Neural progenitor cell (in vitro differentiated cells): ENCODE measurements around the gene TMEM100. TPM values are rescaled to one million over a fixed set of nuclear protein-coding genes. Genes with fewer than 3 reads are reported as not detected.

ENCODE experiments used
- DNase-seq: peaks from one replicate; pipeline ENCODE4 v3.0.0-alpha.2; 2016; ENCODE audit warnings: low spot score
- H2AFZ ChIP-seq: fragments of 200-600 bp; sonication (generic); replicated peaks from 2 replicates; pipeline ENCODE4 v1.6.1; 2016; ENCODE audit warnings: antibody characterized with exemption
- H3F3A ChIP-seq: fragments of 200-600 bp; sonication (generic); 2 replicates; pipeline ENCODE4 v1.6.1; 2016; ENCODE audit warnings: antibody characterized with exemption, low read depth
- H3K27ac ChIP-seq: fragments of 200-600 bp; sonication (generic); 2 replicates; pipeline ENCODE4 v1.5.1; 2016; ENCODE audit warnings: mild to moderate bottlenecking
- H3K27me3 ChIP-seq: fragments of 200-600 bp; sonication (generic); 2 replicates; pipeline ENCODE4 v1.6.1; 2016; ENCODE audit warnings: mild to moderate bottlenecking, moderate library complexity
- H3K36me3 ChIP-seq: fragments of 200-600 bp; sonication (generic); 2 replicates; pipeline ENCODE4 v1.5.1; 2016
- H3K4me1 ChIP-seq: fragments of 200-600 bp; sonication (generic); 2 replicates; pipeline ENCODE4 v1.6.1; 2016; ENCODE audit warnings: mixed run types
- H3K4me2 ChIP-seq: fragments of 200-600 bp; sonication (generic); 2 replicates; pipeline ENCODE4 v1.6.1; 2016
- H3K4me3 ChIP-seq: fragments of 200-600 bp; sonication (generic); 2 replicates; pipeline ENCODE4 v1.5.1; 2016
- H3K79me2 ChIP-seq: fragments of 200-600 bp; sonication (generic); 2 replicates; pipeline ENCODE4 v1.6.1; 2016; ENCODE audit warnings: low read depth
- H3K9ac ChIP-seq: fragments of 200-600 bp; sonication (generic); 2 replicates; pipeline ENCODE4 v1.6.1; 2016
- H3K9me3 ChIP-seq: fragments of 200-600 bp; sonication (generic); 2 replicates; pipeline ENCODE4 v1.5.1; 2016; ENCODE audit warnings: low read depth
- H4K20me1 ChIP-seq: fragments of 200-600 bp; sonication (generic); 2 replicates; pipeline ENCODE4 v1.6.1; 2016; ENCODE audit warnings: low read depth
- H3K27ac Mint-ChIP-seq: 3 replicates; pipeline ENCODE4 v1.8.0; 2021; ENCODE audit warnings: mixed read lengths
- H3K27me3 Mint-ChIP-seq: 2 replicates; pipeline ENCODE4 v1.8.0; 2022; ENCODE audit warnings: low read depth, mild to moderate bottlenecking, inconsistent platforms, moderate library complexity, mixed read lengths; ENCODE audit not compliant: insufficient read depth
- H3K36me3 Mint-ChIP-seq: 3 replicates; pipeline ENCODE4 v1.8.0; 2021; ENCODE audit warnings: mixed read lengths
- H3K4me1 Mint-ChIP-seq: 3 replicates; pipeline ENCODE4 v1.8.0; 2021; ENCODE audit warnings: mixed read lengths
- H3K4me3 Mint-ChIP-seq: 3 replicates; pipeline ENCODE4 v1.8.0; 2021; ENCODE audit warnings: mild to moderate bottlenecking, moderate library complexity, mixed read lengths
- H3K9me3 Mint-ChIP-seq: 3 replicates; pipeline ENCODE4 v1.8.0; 2020; ENCODE audit warnings: mixed read lengths
- CTCF ChIP-seq: fragments of 200-600 bp; sonication (generic); IDR thresholded peaks from 2 replicates; pipeline ENCODE4 v1.5.1; 2017; ENCODE audit warnings: antibody characterized with exemption, mild to moderate bottlenecking
- EZH2 ChIP-seq: fragments of 200-600 bp; sonication (generic); IDR thresholded peaks from 2 replicates; pipeline ENCODE4 v1.6.1; 2017; ENCODE audit warnings: antibody characterized with exemption, mild to moderate bottlenecking, moderate library complexity
- EZH2phosphoT487 ChIP-seq: fragments of 200-600 bp; sonication (generic); IDR thresholded peaks from 2 replicates; pipeline ENCODE4 v1.6.1; 2017; ENCODE audit warnings: antibody characterized with exemption
- total RNA-seq: library from RNA; depleted of rRNA; stranded (reverse); fragments of >200 nt; gene quantifications from 2 replicates; pipeline ENCODE4 v1.2.3, GENCODE V29; 2015; ENCODE audit warnings: low replicate concordance

Gene TMEM100
- total RNA-seq, 1 donor from 2014 or later: 1.2 TPM

GRCh38 chr17:55705847-55706246, 16.8 kb downstream of the TMEM100 start:
- Mint-ChIP-seq H3K36me3 (no peaks in the 10 kb centered on the region), H3K4me1 (peaks cover 19% of the 10 kb centered on the region), H3K27me3 (no peaks in the 10 kb centered on the region), H3K27ac (no peak overlapping the region), H3K4me3 (no peak overlapping the region), H3K9me3 (peaks cover 3% of the 10 kb centered on the region)
- peaks cover 13% of the 10 kb centered on the region for H3F3A ChIP-seq
- no peak overlapping the region for H3K4me2 ChIP-seq
- peaks cover 25% of the 10 kb centered on the region for H3K4me1 ChIP-seq
- H3K9ac ChIP-seq: no peak overlapping the region
- DNase-seq: no peak
- H2AFZ ChIP-seq: peak overlapping the region; percentile 19
- H3K79me2 ChIP-seq: no peaks in the 10 kb centered on the region
- no peaks in the 10 kb centered on the region for H3K9me3 ChIP-seq
- H3K27ac ChIP-seq: no peak overlapping the region
- no peaks in the 10 kb centered on the region for H3K27me3 ChIP-seq
- H3K36me3 ChIP-seq: no peaks in the 10 kb centered on the region
- TF ChIP-seq EZH2phosphoT487 (no peak), CTCF (no peak), EZH2 (no peak)
- H4K20me1 ChIP-seq: no peaks in the 10 kb centered on the region
- H3K4me3 ChIP-seq: no peak overlapping the region

DNA sequence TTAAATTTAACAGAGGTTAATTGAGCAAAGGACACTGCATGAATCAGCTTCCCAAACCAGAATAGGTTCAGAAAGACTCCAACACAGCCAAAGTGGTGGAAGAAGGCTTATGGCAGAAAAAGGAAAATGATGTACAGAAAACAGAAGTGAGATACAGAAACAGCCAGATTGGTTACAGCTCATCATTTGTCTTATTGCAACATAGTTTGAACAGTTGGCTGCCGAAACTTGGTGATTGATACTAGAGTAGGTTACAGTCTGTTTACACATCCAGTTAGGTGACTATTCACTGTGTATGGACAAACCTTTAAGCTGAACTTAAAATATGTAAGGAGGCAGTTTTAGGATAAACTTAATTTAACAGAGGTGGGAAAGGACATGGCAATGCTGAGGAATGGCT, 18.3 kb downstream of the TMEM100 start:
- H3K4me1 Mint-ChIP-seq: peaks cover 22% of the 10 kb centered on the region
- H3K4me3 Mint-ChIP-seq: no peak overlapping the region

GRCh38 chr17:55702150-55702549, 20.5 kb downstream of the TMEM100 start:
- Mint-ChIP-seq H3K27ac (no peak overlapping the region), H3K4me3 (no peak overlapping the region), H3K27me3 (peaks cover 3% of the 10 kb centered on the region), H3K4me1 (peaks cover 15% of the 10 kb centered on the region), H3K36me3 (no peaks in the 10 kb centered on the region), H3K9me3 (peaks cover 3% of the 10 kb centered on the region)
- no peak for DNase-seq
- Histone ChIP-seq H3K9ac (no peak overlapping the region), H3K79me2 (no peaks in the 10 kb centered on the region), H3K4me3 (no peak overlapping the region), H3K27ac (no peak overlapping the region), H3K4me1 (peaks cover 29% of the 10 kb centered on the region), H4K20me1 (no peaks in the 10 kb centered on the region), H3K27me3 (no peaks in the 10 kb centered on the region), H3K4me2 (no peak overlapping the region), H2AFZ (no peak overlapping the region), H3K9me3 (no peaks in the 10 kb centered on the region), H3K36me3 (no peaks in the 10 kb centered on the region), H3F3A (peaks cover 21% of the 10 kb centered on the region)
- no peak for TF ChIP-seq CTCF
- no peak for TF ChIP-seq EZH2
- TF ChIP-seq EZH2phosphoT487: no peak

More for the DNA sequence above, 18.3 kb downstream of the TMEM100 start:
- H3K9me3 Mint-ChIP-seq: peaks cover 3% of the 10 kb centered on the region
- H3K36me3 ChIP-seq: no peaks in the 10 kb centered on the region
- no peak overlapping the region for H3K9ac ChIP-seq
- H4K20me1 ChIP-seq: no peaks in the 10 kb centered on the region
- H3K9me3 ChIP-seq: no peaks in the 10 kb centered on the region
- H3K4me3 ChIP-seq: no peak overlapping the region
- H3K27ac ChIP-seq: no peak overlapping the region
- H3K27me3 Mint-ChIP-seq: no peaks in the 10 kb centered on the region
- no peak overlapping the region for H3K27ac Mint-ChIP-seq
- H3F3A ChIP-seq: peaks cover 20% of the 10 kb centered on the region
- H3K27me3 ChIP-seq: no peaks in the 10 kb centered on the region
- no peaks in the 10 kb centered on the region for H3K36me3 Mint-ChIP-seq
- no peak overlapping the region for H3K4me2 ChIP-seq
- peaks cover 33% of the 10 kb centered on the region for H3K4me1 ChIP-seq
- TF ChIP-seq EZH2phosphoT487 (no peak), EZH2 (no peak), CTCF (no peak)
- H2AFZ ChIP-seq: no peak overlapping the region
- H3K79me2 ChIP-seq: no peaks in the 10 kb centered on the region
- DNase-seq: no peak
